DOHH2 (cell line): ENCODE data around the gene UBXN10.

Experiments used
- H3F3A ChIP-seq: fragments of 200-600 bp; sonication (generic), shearing (Covaris generic); 2 replicates; pipeline ENCODE4 v1.6.0; 2016; ENCODE audit warnings: antibody characterized with exemption, mild to moderate bottlenecking; ENCODE audit not compliant: control insufficient read depth, insufficient read depth
- H3K27ac ChIP-seq: fragments of 200-600 bp; sonication (generic); 2 replicates; pipeline ENCODE4 v1.5.1; 2014; ENCODE audit warnings: low read depth, mild to moderate bottlenecking, low read length, moderate library complexity
- H3K27me3 ChIP-seq: fragments of 200-600 bp; sonication (generic); 2 replicates; pipeline ENCODE4 v1.6.1; 2014; ENCODE audit warnings: mild to moderate bottlenecking, low read length, mixed read lengths; ENCODE audit not compliant: control insufficient read depth
- H3K36me3 ChIP-seq: fragments of 200-600 bp; sonication (generic); 2 replicates; pipeline ENCODE4 v1.6.1; 2014; ENCODE audit warnings: mild to moderate bottlenecking, low read length, moderate library complexity, mixed read lengths; ENCODE audit not compliant: control insufficient read depth
- H3K4me1 ChIP-seq: fragments of 200-600 bp; sonication (generic); 2 replicates; pipeline ENCODE4 v1.6.1; 2014; ENCODE audit warnings: mild to moderate bottlenecking, low read length, mixed read lengths; ENCODE audit not compliant: control insufficient read depth
- H3K4me2 ChIP-seq: fragments of 200-600 bp; sonication (generic); 2 replicates; pipeline ENCODE4 v1.6.0; 2014; ENCODE audit warnings: mild to moderate bottlenecking, low read length, moderate library complexity
- H3K4me3 ChIP-seq: fragments of 200-600 bp; sonication (generic); 2 replicates; pipeline ENCODE4 v1.5.1; 2014; ENCODE audit warnings: mild to moderate bottlenecking, low read length, mixed read lengths
- H3K79me2 ChIP-seq: fragments of 200-600 bp; sonication (generic); 2 replicates; pipeline ENCODE4 v1.6.1; 2014; ENCODE audit warnings: mild to moderate bottlenecking, low read length, mixed read lengths; ENCODE audit not compliant: control insufficient read depth
- H3K9me2 ChIP-seq: fragments of 200-600 bp; sonication (generic); replicated peaks from 2 replicates; pipeline ENCODE4 v1.6.1; 2014; ENCODE audit warnings: mild to moderate bottlenecking, low read length, mixed read lengths; ENCODE audit not compliant: control insufficient read depth
- H3K9me3 ChIP-seq: fragments of 200-600 bp; sonication (generic); 2 replicates; pipeline ENCODE4 v1.6.1; 2014; ENCODE audit warnings: antibody characterized with exemption, low read length, mixed read lengths; ENCODE audit not compliant: control insufficient read depth, insufficient read depth
- H4K20me1 ChIP-seq: fragments of 200-600 bp; sonication (generic); 2 replicates; pipeline ENCODE4 v1.6.0; 2014; ENCODE audit warnings: low read depth, mild to moderate bottlenecking, antibody characterized with exemption, low read length, moderate library complexity; ENCODE audit not compliant: control insufficient read depth, insufficient read depth
- CTCF ChIP-seq: fragments of 200-600 bp; sonication (generic); IDR thresholded peaks from one replicate; pipeline ENCODE4 v1.5.1; 2014; ENCODE audit warnings: antibody characterized with exemption, mild to moderate bottlenecking, low read depth, low read length; ENCODE audit not compliant: poor library complexity, severe bottlenecking
- EZH2phosphoT487 ChIP-seq: fragments of 200-600 bp; sonication (generic); IDR thresholded peaks from 2 replicates; pipeline ENCODE4 v1.6.1; 2017; ENCODE audit warnings: borderline replicate concordance, mild to moderate bottlenecking, antibody characterized with exemption, low read length, moderate library complexity, mixed read lengths

The UBXN10 gene

DNA sequence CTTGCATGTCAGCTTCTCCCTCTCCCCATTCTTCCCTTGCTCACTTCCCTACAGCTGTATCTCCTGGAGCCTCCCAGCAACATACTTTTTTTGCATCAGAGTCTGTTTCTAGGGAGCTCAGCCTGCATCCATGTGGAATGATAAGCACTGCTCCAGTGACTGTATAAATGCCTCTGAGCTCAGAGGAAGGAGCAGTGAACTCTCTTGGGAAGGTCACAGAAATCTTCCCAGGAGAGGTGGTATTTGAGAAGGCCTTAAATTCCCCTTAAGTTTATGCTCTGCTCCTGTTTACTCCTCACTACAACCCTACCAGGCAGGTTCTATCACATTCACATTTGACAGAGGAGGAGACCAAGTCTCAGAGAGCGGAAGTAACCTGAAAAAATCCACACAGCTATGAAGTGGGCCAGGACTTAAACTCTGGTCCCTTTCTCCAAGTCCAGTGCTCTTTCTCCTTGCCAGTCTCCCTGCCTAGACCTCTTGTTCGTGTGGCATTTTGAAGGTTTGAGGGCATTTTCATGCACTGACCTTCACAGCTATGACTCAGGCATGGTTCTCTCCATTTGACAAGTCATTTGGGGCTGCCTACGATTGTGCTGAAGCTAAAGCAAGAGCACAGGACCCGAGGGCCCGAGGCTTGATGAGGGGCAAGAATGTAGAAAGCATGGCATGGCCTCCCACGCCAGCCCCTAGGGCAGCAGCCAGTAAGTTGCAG lies 5.6 kb upstream of the UBXN10 start:
- no peaks in the 10 kb centered on the region for H3K79me2 ChIP-seq
- no peak overlapping the region for H3K27ac ChIP-seq
- H3K27me3 ChIP-seq: peaks cover 3% of the 10 kb centered on the region; the same call in 1 of the 2 replicates
- no peak overlapping the region for H3K4me3 ChIP-seq
- TF ChIP-seq CTCF (no peak), EZH2phosphoT487 (no peak)
- no peaks in the 10 kb centered on the region for H3K36me3 ChIP-seq
- H3K4me2 ChIP-seq: no peak overlapping the region
- H4K20me1 ChIP-seq: no peaks in the 10 kb centered on the region
- peaks cover 6% of the 10 kb centered on the region; the same call in 1 of the 2 replicates for H3K9me3 ChIP-seq
- H3F3A ChIP-seq: no peaks in the 10 kb centered on the region
- no peaks in the 10 kb centered on the region for H3K9me2 ChIP-seq
- peaks cover 8% of the 10 kb centered on the region for H3K4me1 ChIP-seq

DNA sequence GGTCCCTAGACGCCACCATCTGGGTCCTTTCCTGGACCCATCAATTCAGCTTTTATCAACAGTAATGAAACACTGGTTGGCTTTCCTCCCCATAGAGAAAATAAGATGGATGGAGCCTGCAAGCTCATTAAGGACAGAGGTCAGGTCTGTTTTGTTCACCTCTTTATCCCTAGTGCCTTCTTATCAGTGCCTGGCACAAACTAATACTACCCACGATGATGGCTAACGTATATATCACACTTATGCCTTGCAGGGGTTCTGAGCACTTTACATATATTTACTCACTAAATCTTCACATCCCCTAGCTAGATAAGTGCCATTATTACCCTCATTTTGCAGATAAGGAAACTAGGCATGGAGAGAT lies 5.1 kb upstream of the UBXN10 start:
- Histone ChIP-seq H3K9me2 (no peaks in the 10 kb centered on the region), H3K4me2 (no peak overlapping the region), H3K36me3 (no peaks in the 10 kb centered on the region), H3K9me3 (peaks cover 6% of the 10 kb centered on the region; the same call in 1 of the 2 replicates), H3K4me3 (no peak overlapping the region), H3K27me3 (peaks cover 6% of the 10 kb centered on the region; the same call in 1 of the 2 replicates), H3K27ac (no peak overlapping the region), H3F3A (no peaks in the 10 kb centered on the region), H4K20me1 (no peaks in the 10 kb centered on the region), H3K4me1 (peaks cover 13% of the 10 kb centered on the region), H3K79me2 (no peaks in the 10 kb centered on the region)
- no peak for TF ChIP-seq CTCF
- TF ChIP-seq EZH2phosphoT487: no peak

GRCh38 chr1:20182415-20182814 lies 3.5 kb upstream of the UBXN10 start:
- H3K79me2 ChIP-seq: no peaks in the 10 kb centered on the region
- no peaks in the 10 kb centered on the region for H3F3A ChIP-seq
- no peaks in the 10 kb centered on the region for H3K9me2 ChIP-seq
- no peaks in the 10 kb centered on the region for H3K36me3 ChIP-seq
- H4K20me1 ChIP-seq: no peaks in the 10 kb centered on the region
- peaks cover 6% of the 10 kb centered on the region; the same call in 1 of the 2 replicates for H3K9me3 ChIP-seq
- peaks cover 6% of the 10 kb centered on the region; the same call in 1 of the 2 replicates for H3K27me3 ChIP-seq
- H3K4me3 ChIP-seq: no peak overlapping the region
- TF ChIP-seq EZH2phosphoT487 (no peak), CTCF (no peak)
- H3K4me1 ChIP-seq: peaks cover 20% of the 10 kb centered on the region
- no peak overlapping the region for H3K27ac ChIP-seq
- no peak overlapping the region for H3K4me2 ChIP-seq
